ENCODE results near the gene ZNF316.

- TF ChIP-seq CTCF (IDR thresholded peaks at IDR 0.05) (no peak), POLR2A (IDR thresholded peaks at IDR 0.05) (no peak)
Measured at GRCh38 chr7:6655636-6656385, 18.7 kb downstream of the ZNF316 start.

Measured in heart left ventricle (tissue), 13 donors.